ENCODE measurements around the gene TENT5A.

- TF ChIP-seq CTCF (IDR thresholded peaks at IDR 0.05), result no peak
- no peak for TF ChIP-seq POLR2A (IDR thresholded peaks at IDR 0.05)
Measured at GRCh38 chr6:81754906-81755305, 2.4 kb upstream of the TENT5A start.

Data from suprapubic skin (tissue), 3 donors.